Large intestine (tissue), 3 donors: ENCODE data around the gene NUP62. TPM values are rescaled to one million over a fixed set of nuclear protein-coding genes. Genes with fewer than 3 reads are reported as not detected.
A peak's percentile ranks its signal among the peaks of the same experiment; 100 is the strongest.

ENCODE experiments used
- DNase-seq, 2 donors: peaks; one replicate each; pipeline versions ENCODE4 v3.0.0 to v3.0.0-alpha.2; 2013
- H3K27ac ChIP-seq: one replicate; pipeline ENCODE4 v1.5.1; 2013; ENCODE audit warnings: low read length
- H3K27me3 ChIP-seq: 2 replicates; pipeline ENCODE4 v1.6.1; 2013; ENCODE audit warnings: low read length; ENCODE audit not compliant: control insufficient read depth, insufficient read depth
- H3K36me3 ChIP-seq: 2 replicates; pipeline ENCODE4 v1.6.1; 2013; ENCODE audit warnings: low read length; ENCODE audit not compliant: control insufficient read depth, insufficient read depth
- H3K4me1 ChIP-seq: one replicate; pipeline ENCODE4 v1.6.1; 2013; ENCODE audit warnings: low read length; ENCODE audit not compliant: control insufficient read depth, insufficient read depth
- H3K4me3 ChIP-seq: one replicate; pipeline ENCODE4 v1.5.1; 2013; ENCODE audit warnings: low read length
- H3K9me3 ChIP-seq: one replicate; pipeline ENCODE4 v1.6.1; 2013; ENCODE audit warnings: mild to moderate bottlenecking, low read depth, low read length, moderate library complexity; ENCODE audit not compliant: control insufficient read depth
- WGBS: methylation state at CpG from one replicate; pipeline ENCODE4 v1.1.5; 2013; ENCODE audit warnings: low lambda C conversion rate; ENCODE audit not compliant: insufficient coverage; 5-methylcytosine and 5-hydroxymethylcytosine counted together
- polyA plus RNA-seq: library from polyadenylated mRNA; unstranded; fragments of 120-200 nt; gene quantifications from one replicate; pipeline ENCODE4 v1.2.1, GENCODE V29; 2013

The NUP62 gene
- polyA plus RNA-seq, 1 donor, result 46.2 TPM

- WGBS, result no CpG with 5 or more reads among the region's 15 CpGs
- H3K27me3 ChIP-seq, result no peaks in the 10 kb centered on the region
- peaks cover 28% of the 10 kb centered on the region for H3K36me3 ChIP-seq
- H3K27ac ChIP-seq, result peak overlapping the region; percentile 74
- no peak for DNase-seq
- H3K4me1 ChIP-seq, result peaks cover 30% of the 10 kb centered on the region
- peak overlapping the region; percentile 38 for H3K4me3 ChIP-seq
- no peaks in the 10 kb centered on the region for H3K9me3 ChIP-seq
Measured at GRCh38 chr19:49869009-49869483, 60.3 kb downstream of the NUP62 start.

- H3K27me3 ChIP-seq, result no peaks in the 10 kb centered on the region
- DNase-seq, result peak; percentile 92 to 98
- peaks cover 2% of the 10 kb centered on the region for H3K9me3 ChIP-seq
- H3K4me3 ChIP-seq, result peak within 1 kb of the TSS; percentile 97
- peaks cover 35% of the 10 kb centered on the region for H3K36me3 ChIP-seq
- no CpG with 5 or more reads among the region's 65 CpGs for WGBS
- H3K27ac ChIP-seq, result peak within 1 kb of the TSS; percentile 99
- H3K4me1 ChIP-seq, result peaks cover 30% of the 10 kb centered on the region
Measured at GRCh38 chr19:49866933-49867782, 62.1 kb downstream of the NUP62 start, which contains the start of gene PNKP. Gene PNKP, minus strand, starts transcription at chr19:49867576. Its CDS starts 372 bp downstream, at chr19:49867204.

DNA sequence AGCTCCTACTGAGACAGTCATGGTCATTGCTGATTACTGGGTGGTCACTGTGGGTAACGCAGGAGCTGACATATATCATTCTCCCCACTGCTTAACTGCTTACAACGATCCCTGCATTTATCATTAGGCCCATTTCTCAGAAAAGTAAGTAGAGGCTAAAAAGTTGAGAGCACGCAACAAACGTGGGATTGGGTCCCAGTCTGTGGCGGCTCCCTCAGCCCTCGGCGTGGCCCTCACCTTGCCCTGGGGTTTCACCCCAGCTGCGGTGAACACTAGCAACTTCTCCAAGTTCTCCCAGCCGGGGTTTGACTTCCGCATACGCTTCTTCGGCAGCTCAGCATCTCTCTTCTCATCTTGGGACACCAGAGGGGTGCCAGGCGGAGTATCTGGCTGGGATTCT lies 64.4 kb downstream of the NUP62 start:
- Histone ChIP-seq H3K4me1 (peaks cover 22% of the 10 kb centered on the region), H3K27ac (no peak overlapping the region), H3K4me3 (no peak overlapping the region), H3K9me3 (peaks cover 2% of the 10 kb centered on the region), H3K36me3 (peaks cover 39% of the 10 kb centered on the region), H3K27me3 (no peaks in the 10 kb centered on the region)
- WGBS, result no CpG with 5 or more reads among the region's 13 CpGs
- DNase-seq, result no peak

DNA sequence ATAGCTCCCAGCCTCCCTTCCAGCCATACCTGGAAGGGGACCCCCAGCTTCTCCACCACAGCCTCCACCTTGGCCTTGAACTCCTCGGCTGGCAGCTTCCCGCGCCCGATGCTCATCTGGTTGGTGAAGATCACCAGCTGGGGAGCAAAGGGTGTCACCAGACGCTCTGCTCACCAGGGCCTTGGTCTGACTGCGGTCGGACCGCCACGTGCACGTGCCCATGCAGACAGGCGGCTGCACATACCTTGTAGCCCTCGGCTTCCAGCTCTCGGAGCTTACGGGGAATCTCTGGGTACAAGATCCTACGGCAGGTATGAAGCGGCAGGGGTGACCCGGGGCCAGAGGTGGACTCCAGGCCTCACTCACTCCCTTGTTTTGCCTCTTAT lies 65.4 kb downstream of the NUP62 start:
- no peak for DNase-seq
- Histone ChIP-seq H3K36me3 (peaks cover 45% of the 10 kb centered on the region), H3K4me3 (no peak overlapping the region), H3K9me3 (peaks cover 2% of the 10 kb centered on the region), H3K27ac (no peak overlapping the region), H3K27me3 (no peaks in the 10 kb centered on the region), H3K4me1 (peaks cover 22% of the 10 kb centered on the region)
- no CpG with 5 or more reads among the region's 17 CpGs for WGBS

GRCh38 chr19:49863254-49863934 lies 65.9 kb downstream of the NUP62 start:
- no CpG with 5 or more reads among the region's 24 CpGs for WGBS
- H3K4me3 ChIP-seq, result no peak overlapping the region
- H3K36me3 ChIP-seq, result peaks cover 50% of the 10 kb centered on the region
- H3K27ac ChIP-seq, result no peak overlapping the region
- no peak for DNase-seq
- H3K4me1 ChIP-seq, result peaks cover 16% of the 10 kb centered on the region
- no peaks in the 10 kb centered on the region for H3K27me3 ChIP-seq
- peaks cover 2% of the 10 kb centered on the region for H3K9me3 ChIP-seq

DNA sequence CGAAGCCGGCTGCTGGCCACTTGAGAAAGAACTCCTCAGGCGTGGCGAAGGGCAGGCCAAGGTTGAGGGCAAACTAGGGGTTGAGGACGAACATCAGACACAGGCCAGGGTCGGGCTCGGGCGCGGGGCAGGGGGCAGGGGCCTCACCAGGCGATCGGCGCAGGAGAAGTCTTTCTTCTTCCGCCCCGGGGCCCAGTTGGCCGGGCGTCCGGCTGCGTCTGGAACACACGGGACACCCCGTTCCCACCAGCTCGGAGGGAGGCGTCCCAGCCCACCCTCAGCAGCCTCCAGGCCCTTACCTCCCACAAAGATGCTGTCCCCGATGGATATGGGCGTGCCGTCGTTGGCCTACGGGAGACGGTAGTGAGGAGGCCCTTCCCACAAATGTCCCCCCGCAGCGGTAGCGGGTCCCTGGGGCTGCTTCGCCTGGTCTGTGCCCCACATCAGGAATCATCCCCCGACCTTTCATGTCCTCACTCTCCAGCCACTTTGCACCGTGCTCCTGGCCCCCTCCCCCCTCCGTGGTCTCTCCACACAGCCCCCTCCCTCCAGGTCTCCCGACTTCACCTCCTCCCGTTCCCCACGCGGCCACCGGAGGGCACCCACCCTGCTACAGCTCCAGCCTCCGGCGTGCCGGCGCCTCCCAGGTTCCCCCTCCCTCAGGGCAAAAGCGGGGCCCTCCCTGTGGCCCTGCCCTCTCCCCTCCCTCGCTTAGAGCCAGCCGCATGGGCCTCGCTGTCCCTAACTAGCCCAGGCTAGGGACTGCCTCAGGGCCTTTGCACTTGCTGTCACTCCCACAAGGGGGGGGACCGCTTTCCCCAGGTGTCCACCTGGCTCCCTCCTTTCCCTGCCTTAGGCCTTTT lies 66.7 kb downstream of the NUP62 start:
- Histone ChIP-seq H3K36me3 (peaks cover 58% of the 10 kb centered on the region), H3K4me1 (peaks cover 12% of the 10 kb centered on the region), H3K27me3 (no peaks in the 10 kb centered on the region), H3K4me3 (no peak overlapping the region), H3K27ac (no peak overlapping the region), H3K9me3 (peaks cover 2% of the 10 kb centered on the region)
- DNase-seq, result no peak
- WGBS, result 100% methylated on average over 1 of the region's 49 CpGs

GRCh38 chr19:49861541-49862378 lies 67.5 kb downstream of the NUP62 start:
- no peak overlapping the region for H3K4me3 ChIP-seq
- H3K36me3 ChIP-seq, result peaks cover 67% of the 10 kb centered on the region
- 90% methylated on average over 2 of the region's 60 CpGs for WGBS
- DNase-seq, result no peak
- H3K27me3 ChIP-seq, result no peaks in the 10 kb centered on the region
- H3K9me3 ChIP-seq, result peaks cover 2% of the 10 kb centered on the region
- H3K4me1 ChIP-seq, result peaks cover 11% of the 10 kb centered on the region
- H3K27ac ChIP-seq, result no peak overlapping the region

DNA sequence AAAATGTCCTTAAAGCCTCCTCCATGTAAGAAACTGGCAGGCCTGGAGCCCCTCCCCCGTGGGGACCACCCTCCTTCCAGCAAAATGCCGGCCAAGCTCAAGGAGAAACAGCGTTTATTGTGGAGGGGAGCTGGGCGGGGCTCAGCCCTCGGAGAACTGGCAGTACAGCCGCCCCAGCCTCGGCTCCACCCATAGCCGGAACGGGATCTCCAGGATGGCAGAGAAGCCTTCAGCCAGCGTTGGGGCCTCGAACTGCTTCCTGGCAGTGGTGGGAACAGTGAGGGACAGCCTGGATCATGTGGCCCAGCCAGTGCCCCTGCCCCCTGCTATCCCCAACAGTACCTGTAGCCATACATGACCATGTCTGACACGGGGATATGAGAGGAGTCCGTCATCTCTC lies 68.2 kb downstream of the NUP62 start:
- H3K27ac ChIP-seq, result no peak overlapping the region
- peaks cover 71% of the 10 kb centered on the region for H3K36me3 ChIP-seq
- no peak for DNase-seq

GRCh38 chr19:49860336-49861102 lies 68.8 kb downstream of the NUP62 start:
- WGBS, result no CpG with 5 or more reads among the region's 17 CpGs
- H3K27me3 ChIP-seq, result no peaks in the 10 kb centered on the region
- no peak for DNase-seq
- peaks cover 76% of the 10 kb centered on the region for H3K36me3 ChIP-seq
- H3K4me3 ChIP-seq, result no peak overlapping the region
- no peaks in the 10 kb centered on the region for H3K4me1 ChIP-seq
- H3K27ac ChIP-seq, result no peak overlapping the region
- H3K9me3 ChIP-seq, result peaks cover 2% of the 10 kb centered on the region

More for the DNA sequence above, 68.2 kb downstream of the NUP62 start:
- Histone ChIP-seq H3K4me3 (no peak overlapping the region), H3K9me3 (peaks cover 2% of the 10 kb centered on the region), H3K4me1 (peaks cover 5% of the 10 kb centered on the region), H3K27me3 (no peaks in the 10 kb centered on the region)
- no CpG with 5 or more reads among the region's 13 CpGs for WGBS
